Measurements from ENCODE around the gene SGPP2. TPM values are rescaled to one million over a fixed set of nuclear protein-coding genes. Genes with fewer than 3 reads are reported as not detected.
A peak's percentile ranks its signal among the peaks of the same experiment; 100 is the strongest.
"Not testable (repeated sequence)": the region's sequence is repeated elsewhere in the genome, so short reads cannot be mapped to it uniquely, and the experiment has no call there.

Gene SGPP2
- total RNA-seq, 6 donors from 2014 or later: 5.2 to 85.9 (median 21.8) TPM

- H3K4me1 ChIP-seq: peaks cover 0 to 12% (median 4%) of the 10 kb centered on the region in 4 donors
Measured at GRCh38 chr2:222430681-222431080, 6.3 kb downstream of the SGPP2 start.

GRCh38 chr2:222431869-222432268 lies 7.5 kb downstream of the SGPP2 start:
- Histone ChIP-seq H3K4me1 (peaks cover 0 to 5% (median 2%) of the 10 kb centered on the region in 4 donors), H3K9me3 (no peaks in the 10 kb centered on the region), H3K4me3 (no peak overlapping the region), H3K36me3 (no peaks in the 10 kb centered on the region), H3K27me3 (no peaks in the 10 kb centered on the region), H3K27ac (no peak overlapping the region)
- DNase-seq (no peak), ATAC-seq (ENCODE audit: low FRiP score in 2 of 2) (no peak)
- 70 to 92% methylated on average over 3 of the region's 3 CpGs for WGBS, 2 donors
- TF ChIP-seq EP300 (IDR thresholded peaks at IDR 0.05): no peak
- TF ChIP-seq POLR2AphosphoS5 (IDR thresholded peaks at IDR 0.05): no peak
- no peak for TF ChIP-seq CTCF (IDR thresholded peaks at IDR 0.05)
- TF ChIP-seq POLR2A (IDR thresholded peaks at IDR 0.05): no peak

More at GRCh38 chr2:222430681-222431080, 6.3 kb downstream of the SGPP2 start:
- no peaks in the 10 kb centered on the region for H3K9me3 ChIP-seq
- no peaks in the 10 kb centered on the region for H3K36me3 ChIP-seq
- no peaks in the 10 kb centered on the region for H3K27me3 ChIP-seq
- DNase-seq: no peak
- TF ChIP-seq EP300 (IDR thresholded peaks at IDR 0.05) (no peak), POLR2AphosphoS5 (IDR thresholded peaks at IDR 0.05) (no peak), POLR2A (IDR thresholded peaks at IDR 0.05) (no peak), CTCF (IDR thresholded peaks at IDR 0.05) (no peak)
- ATAC-seq (ENCODE audit: low FRiP score in 2 of 2): no peak
- no peak overlapping the region for H3K27ac ChIP-seq
- H3K4me3 ChIP-seq: no peak overlapping the region

- whole genome bisulfite sequencing, 2 donors: 52 to 66% methylated on average over 9 of the region's 9 CpGs
- no peak for DNase-seq
- Histone ChIP-seq H3K27ac (peak overlapping the region in 1 of 4 donors; percentile 24), H3K27me3 (no peaks in the 10 kb centered on the region), H3K9me3 (no peaks in the 10 kb centered on the region), H3K4me3 (no peak overlapping the region), H3K4me1 (no peaks in the 10 kb centered on the region), H3K36me3 (no peaks in the 10 kb centered on the region)
- no peak for ATAC-seq (ENCODE audit: low FRiP score in 2 of 2)
- TF ChIP-seq EP300 (IDR thresholded peaks at IDR 0.05) (no peak), CTCF (IDR thresholded peaks at IDR 0.05) (no peak)
Measured at GRCh38 chr2:222433332-222434173, 9.2 kb downstream of the SGPP2 start.

GRCh38 chr2:222434204-222434603 lies 9.9 kb downstream of the SGPP2 start:
- no peaks in the 10 kb centered on the region for H3K9me3 ChIP-seq
- ATAC-seq (ENCODE audit: low FRiP score in 2 of 2) (no peak), DNase-seq (no peak)
- no peaks in the 10 kb centered on the region for H3K27me3 ChIP-seq
- no peak overlapping the region for H3K4me3 ChIP-seq
- no peaks in the 10 kb centered on the region for H3K36me3 ChIP-seq
- no peak overlapping the region for H3K27ac ChIP-seq
- H3K4me1 ChIP-seq: no peaks in the 10 kb centered on the region
- TF ChIP-seq CTCF (IDR thresholded peaks at IDR 0.05) (no peak), EP300 (IDR thresholded peaks at IDR 0.05) (no peak), POLR2A (IDR thresholded peaks at IDR 0.05) (no peak), POLR2AphosphoS5 (IDR thresholded peaks at IDR 0.05) (no peak)
- 74 to 80% methylated on average over 4 of the region's 4 CpGs for WGBS, 2 donors

GRCh38 chr2:222435400-222436039 lies 11.2 kb downstream of the SGPP2 start:
- H3K27me3 ChIP-seq; H3K36me3 ChIP-seq; H3K27ac ChIP-seq; H3K9me3 ChIP-seq; ATAC-seq (ENCODE audit: low FRiP score in 2 of 2); DNase-seq; H3K4me3 ChIP-seq; H3K4me1 ChIP-seq: not testable (repeated sequence)
- WGBS, 2 donors: 75 to 76% methylated on average over 6 of the region's 6 CpGs
